CD4-positive, CD25-positive, alpha-beta regulatory T cell (primary cell): ENCODE measurements around the gene INPP5B. TPM values are rescaled to one million over a fixed set of nuclear protein-coding genes. Genes with fewer than 3 reads are reported as not detected.
A peak's percentile ranks its signal among the peaks of the same experiment; 100 is the strongest.

Source experiments
- ATAC-seq, 2 donors: fragments of 150-1000 bp; cut with Tn5 transposase; one replicate each; pipeline ENCODE4 v1.10.0; 2021; ENCODE audit warnings: low read depth in 2 of 2, moderate number of reproducible peaks in 2 of 2, moderate library complexity in 1 of 2
- DNase-seq, 3 donors: peaks; one replicate each; pipeline versions ENCODE4 v3.0.0 to v3.0.0-alpha.2; 2012 to 2022; ENCODE audit warnings: mixed read lengths in 1 of 3
- H3K27ac ChIP-seq: one replicate; pipeline ENCODE4 v1.7.0; 2013; ENCODE audit warnings: mild to moderate bottlenecking, low read length; ENCODE audit not compliant: insufficient read depth, poor library complexity, severe bottlenecking
- H3K27me3 ChIP-seq: one replicate; pipeline ENCODE4 v1.7.0; 2013; ENCODE audit warnings: low read length; ENCODE audit not compliant: control insufficient read depth, insufficient read depth
- H3K36me3 ChIP-seq: one replicate; pipeline ENCODE4 v1.7.0; 2013; ENCODE audit warnings: mild to moderate bottlenecking, low read length, moderate library complexity; ENCODE audit not compliant: control insufficient read depth, insufficient read depth
- H3K4me1 ChIP-seq: 2 replicates; pipeline ENCODE4 v1.7.0; 2013; ENCODE audit warnings: mild to moderate bottlenecking, low read length; ENCODE audit not compliant: insufficient read depth, control insufficient read depth, poor library complexity, severe bottlenecking
- H3K4me3 ChIP-seq: one replicate; pipeline ENCODE4 v1.7.0; 2013; ENCODE audit warnings: low read depth, mild to moderate bottlenecking, low read length, moderate library complexity
- H3K9me3 ChIP-seq, 2 experiments: 1 replicate in 1 of 2; 2 replicates in 1 of 2; pipeline ENCODE4 v1.7.0; 2013; ENCODE audit warnings: low read length in 2 of 2, mild to moderate bottlenecking in 1 of 2, moderate library complexity in 1 of 2; ENCODE audit not compliant: control insufficient read depth in 2 of 2
- H3K27ac Mint-ChIP-seq, 3 donors: one replicate each; pipeline ENCODE4 v1.8.0; 2020 to 2022; ENCODE audit warnings: mild to moderate bottlenecking in 3 of 3, mixed read lengths in 3 of 3, moderate library complexity in 2 of 3
- H3K27me3 Mint-ChIP-seq: one replicate; pipeline ENCODE4 v1.8.0; 2022; ENCODE audit warnings: mild to moderate bottlenecking, mixed read lengths
- H3K36me3 Mint-ChIP-seq: one replicate; pipeline ENCODE4 v1.8.0; 2020; ENCODE audit warnings: mixed read lengths
- H3K4me1 Mint-ChIP-seq, 4 donors: one replicate each; pipeline ENCODE4 v1.8.0; 2020 to 2022; ENCODE audit warnings: mixed read lengths in 4 of 4, mild to moderate bottlenecking in 1 of 4
- H3K4me3 Mint-ChIP-seq, 4 donors: one replicate each; pipeline ENCODE4 v1.8.0; 2020 to 2022; ENCODE audit warnings: mild to moderate bottlenecking in 4 of 4, mixed read lengths in 4 of 4, moderate library complexity in 3 of 4
- H3K9me3 Mint-ChIP-seq, 7 donors: one replicate each; pipeline ENCODE4 v1.8.0; 2020 to 2022; ENCODE audit warnings: mixed read lengths in 7 of 7, mild to moderate bottlenecking in 3 of 7, moderate library complexity in 2 of 7
- polyA plus RNA-seq, 4 donors: library from polyadenylated mRNA; unstranded; fragments of 300-500 nt; fragmentation: Illumina TruSeq; gene quantifications; one replicate each; pipeline ENCODE4 v1.2.3, GENCODE V29; 2021
- total RNA-seq: library from RNA; stranded (reverse); gene quantifications from one replicate; pipeline ENCODE4 v1.2.3, GENCODE V29; 2022

Gene INPP5B
- total and polyA plus RNA-seq, 5 donors from 2014 or later = 15.4 to 23.8 (median 19.2) TPM

DNA sequence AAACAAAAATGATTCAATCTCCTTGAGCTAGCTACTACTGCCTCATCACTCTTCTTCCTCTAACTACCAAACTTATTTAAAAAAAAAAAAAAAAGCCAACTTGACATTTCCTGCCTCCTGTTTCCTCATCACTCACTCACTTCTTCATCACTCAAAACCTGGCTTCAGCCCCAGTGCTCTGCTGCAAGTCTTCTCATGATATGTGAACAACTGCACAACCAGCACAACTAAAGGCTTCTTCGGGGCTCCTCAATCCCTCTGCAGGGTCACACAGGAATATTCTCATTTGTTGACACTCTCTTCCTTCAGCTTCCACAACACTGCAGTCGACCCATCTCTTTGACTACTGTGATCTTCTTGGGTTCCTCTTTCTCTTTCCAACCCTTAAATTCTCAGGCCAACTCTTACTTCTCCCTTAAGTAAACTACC lies 95.1 kb downstream of the INPP5B start:
- DNase-seq = peak in 1 of 3 donors; percentile 33

DNA sequence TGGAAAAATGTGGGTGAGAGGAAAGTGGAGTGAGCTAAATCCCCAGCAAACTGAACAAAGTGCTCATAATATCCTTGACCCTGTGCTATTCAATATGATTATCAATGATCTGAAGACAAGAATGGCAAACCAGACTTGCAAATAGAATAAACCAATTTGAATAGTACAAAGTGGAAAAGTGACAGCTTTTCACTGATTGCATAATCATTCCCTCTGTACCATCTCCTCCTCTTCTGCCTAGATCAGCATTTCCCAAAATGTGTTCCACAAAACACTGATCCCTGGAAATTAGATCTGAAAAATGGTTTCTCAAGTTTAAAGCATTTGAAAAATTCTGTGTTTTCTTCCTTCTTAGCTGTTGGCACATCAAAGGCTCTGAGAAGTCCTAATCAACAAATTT lies 95.6 kb downstream of the INPP5B start:
- peaks cover 10% of the 10 kb centered on the region for H3K36me3 ChIP-seq
- H3K9me3 Mint-ChIP-seq = no peaks in the 10 kb centered on the region
- no peaks in the 10 kb centered on the region for H3K9me3 ChIP-seq
- peaks cover 15% of the 10 kb centered on the region for H3K36me3 Mint-ChIP-seq
- peaks cover 23 to 53% (median 36%) of the 10 kb centered on the region in 4 donors for H3K4me1 Mint-ChIP-seq
- H3K27me3 ChIP-seq = no peaks in the 10 kb centered on the region
- peaks cover 41% of the 10 kb centered on the region for H3K4me1 ChIP-seq
- H3K4me3 Mint-ChIP-seq = no peak overlapping the region
- no peak for ATAC-seq
- no peaks in the 10 kb centered on the region for H3K27me3 Mint-ChIP-seq
- no peak for DNase-seq
- H3K27ac Mint-ChIP-seq = no peak overlapping the region
- no peak overlapping the region for H3K27ac ChIP-seq
- no peak overlapping the region for H3K4me3 ChIP-seq

More for the DNA sequence above, 95.1 kb downstream of the INPP5B start:
- Histone ChIP-seq H3K4me1 (peaks cover 36% of the 10 kb centered on the region), H3K4me3 (no peak overlapping the region), H3K9me3 (no peaks in the 10 kb centered on the region), H3K36me3 (peaks cover 13% of the 10 kb centered on the region), H3K27me3 (no peaks in the 10 kb centered on the region), H3K27ac (peak overlapping the region; percentile 34)
- Mint-ChIP-seq H3K36me3 (peaks cover 17% of the 10 kb centered on the region), H3K9me3 (no peaks in the 10 kb centered on the region), H3K4me3 (no peak overlapping the region), H3K4me1 (peaks cover 17 to 51% (median 31%) of the 10 kb centered on the region in 4 donors), H3K27ac (no peak overlapping the region), H3K27me3 (no peaks in the 10 kb centered on the region)
- ATAC-seq = no peak

DNA sequence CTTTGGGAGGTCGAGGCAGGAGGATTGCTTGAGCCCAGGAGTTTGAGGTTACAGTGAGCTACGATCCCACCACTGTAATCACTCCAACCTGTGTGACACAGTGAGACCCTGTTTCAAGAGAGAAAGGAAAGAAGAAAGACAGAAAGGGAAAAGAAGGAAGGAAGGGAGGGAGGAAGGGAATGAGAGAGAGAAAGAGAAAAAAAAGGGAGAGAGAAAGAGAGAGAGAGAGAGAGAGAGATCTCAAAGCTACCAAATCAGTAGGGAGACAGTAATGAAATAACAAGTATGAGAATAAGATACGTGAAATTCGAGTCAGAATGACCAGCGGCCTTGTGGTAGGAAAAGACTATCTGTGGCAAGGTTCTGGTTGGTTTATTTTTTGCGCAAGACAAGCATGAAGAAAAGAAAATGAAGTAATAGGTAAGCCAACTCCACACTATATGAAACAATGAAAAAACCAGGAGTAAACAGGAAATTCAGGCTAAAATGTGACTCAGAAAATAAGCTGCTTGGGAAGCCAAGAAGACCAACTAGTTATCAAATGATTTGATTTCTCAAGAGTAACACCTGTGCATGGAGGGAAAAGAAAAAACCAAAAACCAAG lies 96.4 kb downstream of the INPP5B start:
- H3K4me3 Mint-ChIP-seq = no peak overlapping the region
- no peak overlapping the region for H3K27ac ChIP-seq
- no peaks in the 10 kb centered on the region for H3K27me3 Mint-ChIP-seq
- peaks cover 13% of the 10 kb centered on the region for H3K36me3 ChIP-seq
- peaks cover 42% of the 10 kb centered on the region for H3K4me1 ChIP-seq
- no peak overlapping the region for H3K4me3 ChIP-seq
- no peaks in the 10 kb centered on the region for H3K9me3 Mint-ChIP-seq
- peaks cover 21% of the 10 kb centered on the region for H3K36me3 Mint-ChIP-seq
- ATAC-seq (no peak), DNase-seq (no peak)
- no peak overlapping the region for H3K27ac Mint-ChIP-seq
- no peaks in the 10 kb centered on the region for H3K9me3 ChIP-seq
- peaks cover 28 to 56% (median 43%) of the 10 kb centered on the region in 4 donors for H3K4me1 Mint-ChIP-seq
- no peaks in the 10 kb centered on the region for H3K27me3 ChIP-seq

DNA sequence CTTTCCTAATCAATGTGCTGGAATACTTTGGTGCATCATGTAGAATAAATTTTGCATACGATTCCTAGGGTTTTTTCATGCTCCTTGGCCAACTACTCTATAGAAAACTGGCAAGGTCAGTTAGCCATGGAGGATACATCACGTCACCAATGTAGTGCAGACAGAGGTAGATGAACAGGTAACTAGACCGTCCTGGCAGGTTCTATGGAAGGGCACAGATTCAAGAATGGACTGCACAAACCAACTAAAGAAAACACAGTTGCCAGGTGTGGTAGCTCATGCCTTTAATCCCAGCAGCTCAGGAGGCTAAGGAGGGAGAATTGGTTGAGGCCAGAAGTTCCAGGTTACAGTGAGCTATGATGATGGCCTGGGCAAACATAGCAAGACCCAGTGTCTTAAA lies 97.4 kb downstream of the INPP5B start:
- H3K4me1 ChIP-seq = peaks cover 35% of the 10 kb centered on the region

DNA sequence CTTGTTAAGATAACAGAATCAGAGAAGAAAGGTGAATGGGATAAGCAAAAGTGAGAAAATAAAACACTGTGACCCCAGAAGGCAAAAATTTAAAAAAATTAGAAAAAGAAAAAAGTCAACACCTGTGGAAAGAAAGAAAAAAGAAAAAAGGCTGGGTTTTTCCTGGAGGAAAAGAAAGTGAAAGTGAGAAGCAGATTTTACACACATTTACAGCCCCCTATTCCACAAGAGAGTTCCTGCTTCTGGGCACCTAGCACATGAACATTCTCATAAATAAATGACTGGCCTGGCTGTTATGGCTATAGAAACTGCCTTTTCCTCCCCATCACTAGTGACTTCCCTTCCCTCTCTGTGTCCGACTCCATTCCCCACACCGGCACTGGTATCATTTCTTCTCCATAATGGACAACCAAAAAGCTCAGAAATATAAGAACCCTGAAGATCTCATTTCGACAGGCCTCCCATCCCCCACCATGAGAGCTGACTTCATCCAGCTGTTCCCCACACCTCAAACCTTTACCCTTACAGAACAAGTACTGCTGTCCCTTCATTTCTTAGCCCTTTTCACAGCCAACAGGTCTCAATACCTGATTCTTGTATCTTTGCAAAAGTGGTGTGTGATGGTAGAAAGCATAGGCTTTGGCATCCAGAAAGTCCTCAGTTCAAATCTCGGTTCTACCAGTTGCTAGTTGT lies 100.1 kb downstream of the INPP5B start:
- ATAC-seq = no peak

More for the DNA sequence above, 97.4 kb downstream of the INPP5B start:
- peaks cover 12% of the 10 kb centered on the region for H3K36me3 ChIP-seq
- no peaks in the 10 kb centered on the region for H3K9me3 ChIP-seq
- no peaks in the 10 kb centered on the region for H3K9me3 Mint-ChIP-seq
- peaks cover 23% of the 10 kb centered on the region for H3K36me3 Mint-ChIP-seq
- H3K27ac Mint-ChIP-seq = peak overlapping the region in 1 of 3 donors; percentile 70
- ATAC-seq = no peak
- no peaks in the 10 kb centered on the region for H3K27me3 Mint-ChIP-seq
- no peak overlapping the region for H3K27ac ChIP-seq
- H3K27me3 ChIP-seq = no peaks in the 10 kb centered on the region
- no peak overlapping the region for H3K4me3 Mint-ChIP-seq
- peaks cover 30 to 55% (median 45%) of the 10 kb centered on the region in 4 donors for H3K4me1 Mint-ChIP-seq
- DNase-seq = no peak
- H3K4me3 ChIP-seq = no peak overlapping the region

DNA sequence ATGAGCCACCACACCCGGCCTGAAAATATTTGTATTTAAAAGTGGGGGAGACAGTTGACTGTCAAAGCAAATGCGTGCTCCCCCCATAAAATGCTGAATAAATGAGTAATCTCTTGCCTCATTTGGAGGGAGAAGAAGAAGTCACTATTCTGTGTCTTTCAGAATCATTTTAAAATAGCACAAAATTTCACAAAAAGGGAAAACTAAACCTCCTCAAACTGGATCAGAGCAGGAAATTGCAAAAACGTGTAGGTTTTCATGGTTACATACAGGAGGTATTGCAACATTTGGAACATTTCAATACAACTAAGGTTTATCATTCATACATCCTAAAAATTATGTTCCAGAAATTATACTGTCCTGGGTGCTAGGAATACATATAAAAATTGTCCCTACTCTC lies 101.1 kb downstream of the INPP5B start:
- Histone ChIP-seq H3K27me3 (no peaks in the 10 kb centered on the region), H3K36me3 (peaks cover 23% of the 10 kb centered on the region), H3K4me1 (peaks cover 9% of the 10 kb centered on the region), H3K4me3 (no peak overlapping the region), H3K9me3 (no peaks in the 10 kb centered on the region), H3K27ac (no peak overlapping the region)
- H3K4me3 Mint-ChIP-seq = no peak overlapping the region
- peak overlapping the region; percentile 46 to 79 (median 61) for H3K27ac Mint-ChIP-seq
- no peak for DNase-seq
- ATAC-seq = no peak
- H3K36me3 Mint-ChIP-seq = peaks cover 27% of the 10 kb centered on the region
- peaks cover 27 to 57% (median 35%) of the 10 kb centered on the region in 4 donors for H3K4me1 Mint-ChIP-seq
- H3K27me3 Mint-ChIP-seq = no peaks in the 10 kb centered on the region
- no peaks in the 10 kb centered on the region for H3K9me3 Mint-ChIP-seq

More for the DNA sequence above, 100.1 kb downstream of the INPP5B start:
- Histone ChIP-seq H3K9me3 (no peaks in the 10 kb centered on the region), H3K27ac (no peak overlapping the region), H3K36me3 (peaks cover 15% of the 10 kb centered on the region), H3K4me3 (peak overlapping the region; percentile 3), H3K27me3 (no peaks in the 10 kb centered on the region), H3K4me1 (peaks cover 19% of the 10 kb centered on the region)
- Mint-ChIP-seq H3K9me3 (no peaks in the 10 kb centered on the region), H3K4me1 (peaks cover 27 to 57% (median 35%) of the 10 kb centered on the region in 4 donors), H3K27me3 (no peaks in the 10 kb centered on the region), H3K36me3 (peaks cover 27% of the 10 kb centered on the region), H3K4me3 (peak overlapping the region in 2 of 4 donors; percentile 8 to 27), H3K27ac (peak overlapping the region in 2 of 3 donors; percentile 61 to 80)
- DNase-seq = no peak

DNA sequence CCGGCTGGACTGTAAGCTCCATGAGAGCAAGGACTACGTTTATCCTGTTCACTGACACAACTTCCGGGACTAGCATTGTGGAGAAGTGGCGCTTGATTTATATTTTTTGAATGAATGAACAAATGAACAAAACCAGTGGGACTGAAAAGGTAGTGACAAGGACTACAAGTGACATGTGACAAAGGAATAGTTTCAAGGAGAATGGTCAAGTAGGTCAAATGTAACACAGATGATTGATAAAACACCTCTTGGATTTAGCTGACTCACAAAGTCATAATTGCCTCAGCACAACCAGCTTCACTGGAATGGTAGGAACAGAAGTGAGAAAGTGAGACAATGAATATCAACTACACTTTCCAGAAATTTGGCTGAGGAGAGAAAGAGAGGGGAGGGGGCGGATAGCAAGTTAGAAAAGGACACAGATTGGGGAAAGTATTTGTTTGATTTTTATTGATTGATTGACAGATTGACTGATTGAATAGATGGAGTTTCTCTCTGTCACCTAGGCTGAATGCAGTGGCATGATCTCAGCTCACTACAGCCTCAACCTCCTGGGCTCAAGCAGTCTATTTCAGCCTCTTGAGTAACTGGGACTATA lies 101.7 kb downstream of the INPP5B start:
- DNase-seq (no peak), ATAC-seq (no peak)
- H3K27ac ChIP-seq = no peak overlapping the region
- Mint-ChIP-seq H3K36me3 (peaks cover 27% of the 10 kb centered on the region), H3K9me3 (no peaks in the 10 kb centered on the region), H3K27ac (peak overlapping the region; percentile 14 to 63 (median 46)), H3K4me1 (peaks cover 27 to 57% (median 35%) of the 10 kb centered on the region in 4 donors), H3K27me3 (no peaks in the 10 kb centered on the region), H3K4me3 (peak overlapping the region in 1 of 4 donors; percentile 54)
- H3K4me3 ChIP-seq = no peak overlapping the region
- no peaks in the 10 kb centered on the region for H3K9me3 ChIP-seq
- H3K36me3 ChIP-seq = peaks cover 29% of the 10 kb centered on the region
- H3K27me3 ChIP-seq = no peaks in the 10 kb centered on the region
- H3K4me1 ChIP-seq = peaks cover 7% of the 10 kb centered on the region
